Transverse colon (tissue), 4 donors: ENCODE measurements around the gene FKBP9. TPM values are rescaled to one million over a fixed set of nuclear protein-coding genes. Genes with fewer than 3 reads are reported as not detected.

ENCODE experiments used
- DNase-seq: peaks from one replicate; pipeline ENCODE4 v3.0.0-alpha.2; 2019
- H3K27ac ChIP-seq, 4 donors: fragments of 200-600 bp; sonication (generic); 2 replicates each; pipeline ENCODE4 v1.5.1; 2016 to 2018; ENCODE audit warnings: inconsistent platforms in 4 of 4
- H3K27me3 ChIP-seq: fragments of 200-600 bp; sonication (generic); 2 replicates; pipeline ENCODE4 v1.5.1; 2017; ENCODE audit warnings: inconsistent platforms
- H3K36me3 ChIP-seq, 4 donors: fragments of 200-600 bp; sonication (generic); 2 replicates each; pipeline ENCODE4 v1.5.1; 2017 to 2019; ENCODE audit warnings: inconsistent platforms in 4 of 4
- H3K4me1 ChIP-seq, 4 donors: fragments of 200-600 bp; sonication (generic); 2 replicates each; pipeline ENCODE4 v1.5.1; 2017 to 2020; ENCODE audit warnings: inconsistent platforms in 4 of 4
- H3K4me3 ChIP-seq, 4 donors: fragments of 200-600 bp; sonication (generic); 1 replicate in 1 of 4; 2 replicates in 3 of 4; pipeline versions ENCODE4 v1.5.1 to v1.6.1; 2017 to 2019; ENCODE audit warnings: inconsistent platforms in 4 of 4
- H3K9me3 ChIP-seq, 2 donors: fragments of 200-600 bp; sonication (generic); 2 replicates each; pipeline ENCODE4 v1.5.1; 2017 to 2019; ENCODE audit warnings: inconsistent platforms in 2 of 2
- EP300 ChIP-seq: sonication (generic); formaldehyde crosslinking; IDR thresholded peaks from one replicate; pipeline ENCODE4 v1.6.1; 2017; ENCODE audit warnings: antibody characterized with exemption, low read depth
- POLR2A ChIP-seq: fragments of 450-650 bp; IDR thresholded peaks from one replicate; pipeline ENCODE4 v1.6.1; 2016; ENCODE audit warnings: antibody characterized with exemption, mild to moderate bottlenecking, moderate library complexity
- POLR2AphosphoS5 ChIP-seq, 3 donors: sonication (generic); formaldehyde crosslinking; IDR thresholded peaks; one replicate each; pipeline ENCODE4 v1.6.1; 2016; ENCODE audit warnings: antibody characterized with exemption in 3 of 3
- WGBS, 2 donors: methylation state at CpG; one replicate each; pipeline ENCODE4 v1.1.5; 2018; ENCODE audit warnings: low coverage in 1 of 2; 5-methylcytosine and 5-hydroxymethylcytosine counted together
- in situ Hi-C, 4 donors: fragments of 200-750 bp; cut with MboI; loops; one replicate each; pipeline versions ENCODE4 v1.15.0 to v1.15.1; 2017; ENCODE audit warnings: low sequenced_read_pairs in 3 of 4, low pct_ligation_motif_present in 1 of 4, low pct_unique_long_range_greater_than_20kb in 1 of 4
- intact Hi-C: fragments of 100-400 bp; cut with DNase I; formaldehyde crosslinking; loops from one replicate; pipeline ENCODE4 v1.15.1; 2023; ENCODE audit warnings: low total_unique reads
- total RNA-seq, 4 donors: library from RNA; depleted of rRNA; stranded (reverse); fragments of >200 nt; gene quantifications; one replicate each; pipeline ENCODE4 v1.1.0, GENCODE V29; 2016
- TF ChIP-seq, protein P1 (sequence below), 5 experiments: fragments of 200-600 bp in 3 of 5; fragments of 450-650 bp in 2 of 5; sonication (generic) in 3 of 5; IDR thresholded peaks; 1 replicate in 2 of 5; 2 replicates in 3 of 5; pipeline ENCODE4 v1.5.1; 2016 to 2017; ENCODE audit warnings: antibody characterized with exemption in 5 of 5, inconsistent platforms in 3 of 5, mild to moderate bottlenecking in 2 of 5, moderate library complexity in 1 of 5

The FKBP9 gene
- total RNA-seq, 4 donors from 2014 or later = 124 to 191 (median 180) TPM

DNA sequence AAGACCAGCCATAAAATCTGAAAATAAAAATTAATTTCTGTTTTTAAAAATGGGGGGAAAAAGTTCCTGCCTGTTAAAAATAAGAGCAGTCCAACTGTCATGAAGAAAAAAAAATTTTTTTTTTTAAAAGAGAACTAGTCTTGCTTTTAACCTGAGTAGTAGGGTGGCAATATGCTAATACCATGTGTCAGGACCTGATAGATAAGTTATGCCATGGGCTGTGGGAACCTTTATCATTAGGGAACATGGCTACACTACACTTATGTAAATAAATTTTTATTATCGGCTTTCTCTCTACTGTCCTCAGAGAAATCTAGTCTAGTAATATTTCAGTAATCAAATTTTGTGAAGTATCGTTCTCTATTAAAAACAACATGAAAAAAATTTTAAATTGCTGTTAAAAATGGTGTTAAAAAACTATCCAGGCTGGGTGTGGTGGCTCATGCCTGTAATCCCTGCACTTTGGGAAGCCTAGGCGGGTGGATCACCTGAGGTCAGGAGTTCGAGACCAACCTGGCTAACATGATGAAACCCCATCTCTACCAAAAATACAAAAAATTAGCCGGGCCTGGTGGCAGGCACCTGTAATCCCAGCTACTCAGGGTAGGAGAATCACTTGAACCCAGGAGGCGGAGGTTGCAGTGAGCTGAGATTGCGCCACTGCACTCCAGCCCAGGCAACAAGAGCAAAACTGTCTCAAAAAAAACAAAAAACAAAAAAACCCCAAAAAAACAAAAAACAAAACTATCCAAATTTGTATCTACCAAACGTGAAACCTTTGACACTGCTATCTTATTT, 84.6 kb downstream of the FKBP9 start:
- DNase-seq = no peak
- Histone ChIP-seq H3K36me3 (no peaks in the 10 kb centered on the region), H3K27ac (peak overlapping the region in 3 of 4 donors; percentile 82 to 89 (median 86)), H3K4me1 (peaks cover 14 to 88% (median 49%) of the 10 kb centered on the region in 4 donors), H3K27me3 (no peaks in the 10 kb centered on the region), H3K9me3 (no peaks in the 10 kb centered on the region), H3K4me3 (no peak overlapping the region)
- TF ChIP-seq EP300 = no peak
- no peak for TF ChIP-seq POLR2AphosphoS5 (IDR thresholded peaks at IDR 0.05)
- TF ChIP-seq POLR2A = no peak
- TF ChIP-seq, protein P1, sequence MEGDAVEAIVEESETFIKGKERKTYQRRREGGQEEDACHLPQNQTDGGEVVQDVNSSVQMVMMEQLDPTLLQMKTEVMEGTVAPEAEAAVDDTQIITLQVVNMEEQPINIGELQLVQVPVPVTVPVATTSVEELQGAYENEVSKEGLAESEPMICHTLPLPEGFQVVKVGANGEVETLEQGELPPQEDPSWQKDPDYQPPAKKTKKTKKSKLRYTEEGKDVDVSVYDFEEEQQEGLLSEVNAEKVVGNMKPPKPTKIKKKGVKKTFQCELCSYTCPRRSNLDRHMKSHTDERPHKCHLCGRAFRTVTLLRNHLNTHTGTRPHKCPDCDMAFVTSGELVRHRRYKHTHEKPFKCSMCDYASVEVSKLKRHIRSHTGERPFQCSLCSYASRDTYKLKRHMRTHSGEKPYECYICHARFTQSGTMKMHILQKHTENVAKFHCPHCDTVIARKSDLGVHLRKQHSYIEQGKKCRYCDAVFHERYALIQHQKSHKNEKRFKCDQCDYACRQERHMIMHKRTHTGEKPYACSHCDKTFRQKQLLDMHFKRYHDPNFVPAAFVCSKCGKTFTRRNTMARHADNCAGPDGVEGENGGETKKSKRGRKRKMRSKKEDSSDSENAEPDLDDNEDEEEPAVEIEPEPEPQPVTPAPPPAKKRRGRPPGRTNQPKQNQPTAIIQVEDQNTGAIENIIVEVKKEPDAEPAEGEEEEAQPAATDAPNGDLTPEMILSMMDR (IDR thresholded peaks at IDR 0.05) = no peak
- 86 to 88% methylated on average over 6 to 8 of the region's 8 CpGs for WGBS, 2 donors
- in situ Hi-C loops (no loop called here), intact Hi-C loops (no loop called here)

DNA sequence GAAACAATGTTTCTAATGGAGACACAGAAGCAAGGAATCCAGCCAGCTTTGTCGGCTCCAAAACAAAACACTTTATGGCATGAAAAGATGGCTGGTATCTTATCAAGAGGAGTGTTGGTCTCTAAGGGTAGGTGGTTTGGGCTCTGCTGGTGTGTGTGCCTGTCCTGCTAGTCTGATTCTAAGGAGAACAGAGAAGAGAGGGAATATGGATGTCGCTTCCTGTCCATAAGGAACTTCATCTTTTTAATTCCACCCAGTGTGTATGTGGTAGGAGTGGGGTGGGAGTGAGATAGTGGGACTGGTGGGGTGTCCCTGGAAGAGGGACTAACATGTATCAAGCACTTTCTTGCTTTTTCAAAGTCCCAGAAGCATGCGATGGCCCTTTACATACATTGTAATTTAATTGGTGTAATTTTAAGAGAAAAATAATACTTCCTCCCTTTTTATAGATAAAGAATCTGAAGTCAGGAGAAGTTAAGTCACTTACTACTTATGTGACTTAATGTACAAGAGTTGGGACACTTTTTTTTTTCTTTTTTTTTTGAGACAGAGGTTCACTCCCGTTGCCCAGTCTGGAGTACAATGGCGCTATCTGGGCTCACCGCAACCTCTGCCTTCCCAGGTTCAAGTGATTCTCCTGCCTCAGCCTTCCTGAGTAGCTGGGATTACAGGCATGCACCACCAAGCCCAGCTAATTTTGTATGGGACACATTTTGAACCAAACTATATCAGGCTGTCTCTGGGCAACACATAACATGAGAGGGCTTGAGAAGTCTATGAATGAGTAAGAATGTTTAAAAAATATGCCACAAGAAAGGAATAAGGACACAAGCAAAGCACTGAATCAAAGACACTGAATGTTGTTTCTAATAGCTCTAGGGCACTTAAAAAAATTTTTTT, 86.5 kb downstream of the FKBP9 start:
- TF ChIP-seq POLR2A (no peak), EP300 (no peak), POLR2AphosphoS5 (IDR thresholded peaks at IDR 0.05) (no peak)
- TF ChIP-seq, protein P1 (IDR thresholded peaks at IDR 0.05) = no peak
- intact Hi-C loops = no loop called here
- WGBS, 2 donors = 49 to 60% methylated on average over 6 of the region's 6 CpGs
- no peak for DNase-seq
- peaks cover 14 to 90% (median 48%) of the 10 kb centered on the region in 4 donors for H3K4me1 ChIP-seq
- in situ Hi-C loops = no loop called here
- peak overlapping the region in 1 of 4 donors; percentile 20 for H3K4me3 ChIP-seq
- H3K27me3 ChIP-seq = no peaks in the 10 kb centered on the region
- no peaks in the 10 kb centered on the region for H3K9me3 ChIP-seq
- peak overlapping the region; percentile 75 to 89 (median 84) for H3K27ac ChIP-seq
- H3K36me3 ChIP-seq = no peaks in the 10 kb centered on the region

DNA sequence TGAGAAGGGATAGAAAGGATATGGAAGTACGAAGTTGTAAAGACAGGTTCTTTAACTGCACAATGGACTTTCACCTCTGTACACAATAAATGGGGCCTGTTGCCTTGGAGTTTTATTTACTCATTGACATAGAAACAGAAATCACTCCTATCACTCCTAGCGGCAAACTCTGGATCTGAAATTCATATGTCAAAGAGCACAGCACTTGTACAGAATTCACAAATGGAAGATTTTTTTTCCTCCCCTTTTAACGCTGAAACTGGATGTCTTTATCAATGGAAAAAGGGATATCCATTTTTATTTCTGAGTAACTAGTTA, 87.1 kb downstream of the FKBP9 start:
- 46 to 52% methylated on average over 3 of the region's 3 CpGs for WGBS, 2 donors
- H3K27me3 ChIP-seq = no peaks in the 10 kb centered on the region
- no peak for DNase-seq
- no peaks in the 10 kb centered on the region for H3K36me3 ChIP-seq
- H3K27ac ChIP-seq = peak overlapping the region; percentile 75 to 89 (median 84)
- TF ChIP-seq POLR2A (no peak), EP300 (no peak), POLR2AphosphoS5 (IDR thresholded peaks at IDR 0.05) (peak in 2 of 3 donors; percentile 31 to 59)
- TF ChIP-seq, protein P1 (IDR thresholded peaks at IDR 0.05) = peak; percentile 16 to 79 (median 43)
- H3K4me3 ChIP-seq = peak overlapping the region in 1 of 4 donors; percentile 20
- no peaks in the 10 kb centered on the region for H3K9me3 ChIP-seq
- in situ Hi-C loops = no loop called here
- intact Hi-C loops = no loop called here
- peaks cover 14 to 88% (median 45%) of the 10 kb centered on the region in 4 donors for H3K4me1 ChIP-seq

GRCh38 chr7:33044986-33045385, 87.7 kb downstream of the FKBP9 start:
- peak overlapping the region; percentile 75 to 89 (median 84) for H3K27ac ChIP-seq
- H3K27me3 ChIP-seq = no peaks in the 10 kb centered on the region
- DNase-seq = no peak
- peak overlapping the region in 1 of 4 donors; percentile 5 for H3K4me3 ChIP-seq
- intact Hi-C loops (no loop called here), in situ Hi-C loops (no loop called here)
- WGBS, 2 donors = 23 to 38% methylated on average over 2 of the region's 2 CpGs
- H3K4me1 ChIP-seq = peaks cover 14 to 93% (median 46%) of the 10 kb centered on the region in 4 donors
- no peaks in the 10 kb centered on the region for H3K9me3 ChIP-seq
- H3K36me3 ChIP-seq = no peaks in the 10 kb centered on the region
- TF ChIP-seq POLR2AphosphoS5 (IDR thresholded peaks at IDR 0.05) (peak in 1 of 3 donors; percentile 43), POLR2A (no peak)
